Fibroblast of gingiva (primary cell): ENCODE measurements around the gene L3MBTL1.
A peak's percentile ranks its signal among the peaks of the same experiment; 100 is the strongest.

Source experiments
- DNase-seq: peaks from one replicate; pipeline ENCODE4 v3.0.0-alpha.2; 2011; ENCODE audit warnings: low read depth

The L3MBTL1 gene

GRCh38 chr20:43590392-43591303 lies 83.2 kb downstream of the L3MBTL1 start, which contains the start of gene IFT52:
IFT52 (plus strand) TSS chr20:43590937; CDS start chr20:43594699, 3,762 bp downstream.
- DNase-seq: peak; percentile 91
